ENCODE results near the gene SMARCD3.

GRCh38 chr7:151226875-151227782 lies 21.4 kb downstream of the SMARCD3 start, which contains the start of gene ABCF2:
- TF ChIP-seq CTCF (IDR thresholded peaks at IDR 0.05; ENCODE audit: poor library complexity, severe bottlenecking) (no peak), POLR2AphosphoS5 (IDR thresholded peaks at IDR 0.05) (peak; percentile 79), EP300 (conservative IDR thresholded peaks at IDR 0.05; ENCODE audit: poor library complexity, severe bottlenecking) (peak; percentile 34), TAF1 (IDR thresholded peaks at IDR 0.05; ENCODE audit: low read depth) (peak; percentile 62)
